Sigmoid colon (tissue), 4 donors: ENCODE data around the gene FBXO3.

ENCODE experiments used
- CTCF ChIP-seq, 4 experiments: fragments of 450-650 bp in 3 of 4; fragments of 200-600 bp in 1 of 4; IDR thresholded peaks; one replicate each; pipeline ENCODE4 v1.5.1; 2016 to 2019; ENCODE audit warnings: antibody characterized with exemption in 4 of 4, mild to moderate bottlenecking in 3 of 4, moderate library complexity in 2 of 4
- EP300 ChIP-seq, 4 donors: sonication (generic); formaldehyde crosslinking; IDR thresholded peaks; one replicate each; pipeline ENCODE4 v1.6.1; 2017; ENCODE audit warnings: antibody characterized with exemption in 4 of 4
- POLR2A ChIP-seq, 2 donors: fragments of 450-650 bp; IDR thresholded peaks; one replicate each; pipeline ENCODE4 v1.6.1; 2016; ENCODE audit warnings: antibody characterized with exemption in 2 of 2, mild to moderate bottlenecking in 2 of 2, moderate library complexity in 2 of 2
- POLR2AphosphoS5 ChIP-seq, 4 donors: sonication (generic); formaldehyde crosslinking; IDR thresholded peaks; one replicate each; pipeline ENCODE4 v1.6.1; 2017; ENCODE audit warnings: antibody characterized with exemption in 4 of 4

DNA sequence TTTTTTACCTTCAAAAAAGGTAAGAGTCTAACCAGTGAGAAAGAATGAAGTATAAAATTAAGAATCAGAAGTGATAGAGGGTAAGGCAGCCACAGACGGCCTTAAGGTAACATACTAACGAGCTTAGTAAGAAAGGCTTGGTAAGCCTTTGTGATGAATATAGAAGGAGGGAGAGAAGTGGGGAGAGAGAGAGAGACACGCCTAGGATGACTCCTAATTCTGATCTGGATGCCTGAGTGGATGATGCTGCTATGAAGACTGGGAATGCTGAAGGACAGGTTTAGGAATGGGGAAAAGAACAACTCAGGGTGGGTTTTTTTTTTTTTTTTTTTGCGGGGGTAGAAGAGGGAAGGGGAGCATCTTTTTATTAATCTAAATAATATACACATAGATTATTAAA is 4.8 kb downstream of the FBXO3 start:
- TF ChIP-seq CTCF (IDR thresholded peaks at IDR 0.05) = no peak
- TF ChIP-seq POLR2AphosphoS5 (IDR thresholded peaks at IDR 0.05) = no peak
- no peak for TF ChIP-seq EP300 (IDR thresholded peaks at IDR 0.05)
- TF ChIP-seq POLR2A (IDR thresholded peaks at IDR 0.05) = no peak
